Prostate gland (tissue), 2 donors: Measurements from ENCODE around the gene EN1. TPM values are rescaled to one million over a fixed set of nuclear protein-coding genes. Genes with fewer than 3 reads are reported as not detected.

Experiments used
- DNase-seq: peaks from one replicate; pipeline ENCODE4 v3.0.0-alpha.2; 2019; ENCODE audit warnings: low spot score
- H3K27ac ChIP-seq, 2 donors: fragments of 200-600 bp; sonication (generic); 2 replicates each; pipeline ENCODE4 v1.5.1; 2017 to 2019
- H3K27me3 ChIP-seq: fragments of 200-600 bp; sonication (generic); replicated peaks from 2 replicates; pipeline ENCODE4 v1.5.1; 2019; ENCODE audit not compliant: insufficient read depth
- H3K36me3 ChIP-seq, 2 donors: fragments of 200-600 bp; sonication (generic); 1 replicate in 1 of 2; 2 replicates in 1 of 2; pipeline versions ENCODE4 v1.5.1 to v1.8.1; 2017 to 2019
- H3K4me1 ChIP-seq: fragments of 200-600 bp; sonication (generic); replicated peaks from 2 replicates; pipeline ENCODE4 v1.5.1; 2019
- H3K4me3 ChIP-seq, 2 donors: fragments of 200-600 bp; sonication (generic); 2 replicates each; pipeline ENCODE4 v1.5.1; 2017 to 2019
- H3K9me3 ChIP-seq: fragments of 200-600 bp; sonication (generic); 2 replicates; pipeline ENCODE4 v1.5.1; 2017
- CTCF ChIP-seq, 4 experiments: fragments of 200-600 bp in 2 of 4; fragments of 450-650 bp in 2 of 4; sonication (generic) in 2 of 4; IDR thresholded peaks; 1 replicate in 3 of 4; 2 replicates in 1 of 4; pipeline ENCODE4 v1.5.1; 2016 to 2019; ENCODE audit warnings: antibody characterized with exemption in 4 of 4, mild to moderate bottlenecking in 2 of 4, moderate library complexity in 2 of 4
- POLR2A ChIP-seq: fragments of 450-650 bp; IDR thresholded peaks from one replicate; pipeline ENCODE4 v1.6.1; 2016; ENCODE audit warnings: antibody characterized with exemption, mild to moderate bottlenecking
- POLR2AphosphoS5 ChIP-seq: sonication (generic); formaldehyde crosslinking; IDR thresholded peaks from one replicate; pipeline ENCODE4 v1.6.1; 2017; ENCODE audit warnings: antibody characterized with exemption
- WGBS: methylation state at CpG from one replicate; pipeline ENCODE4 v1.1.5; 2018; 5-methylcytosine and 5-hydroxymethylcytosine counted together
- intact Hi-C: fragments of 100-400 bp; cut with DNase I; formaldehyde crosslinking; loops from one replicate; pipeline ENCODE4 v1.14.2; 2022
- total RNA-seq, 2 donors: library from RNA; depleted of rRNA; stranded (reverse); fragments of >200 nt; gene quantifications; one replicate each; pipeline ENCODE4 v1.1.0, GENCODE V29; 2016

EN1 gene
- total RNA-seq, 2 donors from 2014 or later: 0.09 TPM; not detected in 1

- Histone ChIP-seq H3K4me3 (no peak overlapping the region), H3K36me3 (no peaks in the 10 kb centered on the region), H3K27ac (no peak overlapping the region), H3K4me1 (no peaks in the 10 kb centered on the region), H3K27me3 (no peaks in the 10 kb centered on the region), H3K9me3 (no peaks in the 10 kb centered on the region)
- WGBS: 67% methylated on average over 4 of the region's 4 CpGs
- intact Hi-C loops: no loop called here
- TF ChIP-seq POLR2A (no peak), CTCF (IDR thresholded peaks at IDR 0.05) (no peak), POLR2AphosphoS5 (no peak)
- no peak for DNase-seq
Measured at GRCh38 chr2:118801151-118801550, 46.3 kb downstream of the EN1 start.

- TF ChIP-seq CTCF (IDR thresholded peaks at IDR 0.05): no peak
- Histone ChIP-seq H3K4me3 (no peak overlapping the region), H3K36me3 (no peaks in the 10 kb centered on the region), H3K27me3 (no peaks in the 10 kb centered on the region), H3K27ac (no peak overlapping the region), H3K4me1 (no peaks in the 10 kb centered on the region), H3K9me3 (no peaks in the 10 kb centered on the region)
- DNase-seq: no peak
- intact Hi-C loops: no loop called here
- WGBS: 95% methylated on average over 4 of the region's 4 CpGs
Measured at GRCh38 chr2:118800736-118801135, 46.7 kb downstream of the EN1 start.

GRCh38 chr2:118794546-118794945, 52.9 kb downstream of the EN1 start:
- intact Hi-C loops: no loop called here
- Histone ChIP-seq H3K4me1 (no peaks in the 10 kb centered on the region), H3K9me3 (no peaks in the 10 kb centered on the region), H3K27me3 (no peaks in the 10 kb centered on the region), H3K36me3 (no peaks in the 10 kb centered on the region), H3K4me3 (no peak overlapping the region), H3K27ac (no peak overlapping the region)
- WGBS: 89% methylated on average over 4 of the region's 4 CpGs
- TF ChIP-seq POLR2A: no peak
- no peak for TF ChIP-seq CTCF (IDR thresholded peaks at IDR 0.05)
- TF ChIP-seq POLR2AphosphoS5: no peak
- DNase-seq: no peak

Other genes starting within 250 kb of the EN1 start
- gene MARCO, start 94.5 kb upstream of the EN1 start, total RNA-seq: under 1 TPM in 1 of 2 donors, not detected in 1; 0.57 TPM